Ishikawa (cell line): ENCODE results near the gene MALSU1.

Source experiments
- CREB1 ChIP-seq: IDR thresholded peaks from 2 replicates; pipeline ENCODE4 v1.6.1; 2012; ENCODE audit warnings: low read depth
- TEAD4 ChIP-seq: IDR thresholded peaks from 2 replicates; pipeline ENCODE4 v1.6.1; 2012
- YY1 ChIP-seq: IDR thresholded peaks from 2 replicates; pipeline ENCODE4 v1.6.1; 2012; ENCODE audit warnings: low read depth
- TF ChIP-seq, protein P1 (sequence below): IDR thresholded peaks from 2 replicates; pipeline ENCODE4 v1.6.1; 2012

DNA sequence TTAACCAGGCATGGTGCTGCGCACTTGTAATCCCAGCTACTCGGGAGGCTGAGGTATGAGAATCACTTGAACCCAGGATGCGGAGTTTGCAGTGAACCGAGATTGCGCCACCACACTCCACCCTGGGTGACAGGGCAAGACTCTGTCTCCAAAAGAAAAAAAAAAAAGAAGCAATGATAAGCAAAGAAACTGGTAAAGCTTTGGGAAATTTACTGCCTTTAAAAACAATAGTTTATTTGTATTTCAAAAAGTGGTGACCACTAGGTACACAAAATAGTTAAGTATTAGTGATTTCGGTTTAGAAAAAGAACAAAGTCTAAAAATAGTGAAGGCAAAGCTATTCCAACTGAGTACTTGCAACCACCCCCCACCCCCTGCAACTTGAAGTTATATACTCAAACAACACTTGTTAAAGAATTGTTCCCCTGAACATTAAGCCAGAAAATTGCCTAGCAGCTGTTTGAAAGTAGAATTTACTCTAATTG is 37.7 kb downstream of the MALSU1 start:
- TF ChIP-seq YY1, result no peak
- TF ChIP-seq, protein P1, sequence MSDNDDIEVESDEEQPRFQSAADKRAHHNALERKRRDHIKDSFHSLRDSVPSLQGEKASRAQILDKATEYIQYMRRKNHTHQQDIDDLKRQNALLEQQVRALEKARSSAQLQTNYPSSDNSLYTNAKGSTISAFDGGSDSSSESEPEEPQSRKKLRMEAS, result no peak
- no peak for TF ChIP-seq TEAD4
- no peak for TF ChIP-seq CREB1
